D721Med (cell line): ENCODE data around the gene S1PR3.

ENCODE experiments used
- DNase-seq: peaks from one replicate; pipeline ENCODE4 v3.0.0; 2011; ENCODE audit warnings: low spot score; ENCODE audit not compliant: insufficient read length
- FAIRE-seq: peaks from 2 replicates; lab custom pipeline; 2011; peaks lifted over from hg19 to GRCh38; lab: Jason Lieb, UNC
- CTCF ChIP-seq: IDR thresholded peaks from 2 replicates; pipeline ENCODE4 v1.5.1; 2012; ENCODE audit warnings: mild to moderate bottlenecking, control low read depth; ENCODE audit not compliant: insufficient read depth; ENCODE audit errors: missing control alignments

S1PR3 gene

GRCh38 chr9:88993327-88993726 is 2.1 kb downstream of the S1PR3 start:
- DNase-seq (no peak), FAIRE-seq (no peak)
- TF ChIP-seq CTCF = no peak

GRCh38 chr9:88993871-88994460 is 2.7 kb downstream of the S1PR3 start:
- DNase-seq = no peak
- FAIRE-seq = no peak
- TF ChIP-seq CTCF = no peak

GRCh38 chr9:88994469-88995199 is 3.4 kb downstream of the S1PR3 start:
- DNase-seq (no peak), FAIRE-seq (no peak)
- no peak for TF ChIP-seq CTCF

- DNase-seq (no peak), FAIRE-seq (no peak)
- no peak for TF ChIP-seq CTCF
Measured at GRCh38 chr9:88995200-88995577, 3.9 kb downstream of the S1PR3 start.

GRCh38 chr9:88995627-88996026 is 4.4 kb downstream of the S1PR3 start:
- TF ChIP-seq CTCF = no peak
- DNase-seq (no peak), FAIRE-seq (no peak)

GRCh38 chr9:88996046-88996920 is 5.0 kb downstream of the S1PR3 start:
- DNase-seq (no peak), FAIRE-seq (no peak)
- no peak for TF ChIP-seq CTCF
